ENCODE data around the gene LDLRAD4. TPM values are rescaled to one million over a fixed set of nuclear protein-coding genes. Genes with fewer than 3 reads are reported as not detected.

Gene LDLRAD4
- total RNA-seq, 1 experiment from 2014 or later: 15.5 TPM

DNA sequence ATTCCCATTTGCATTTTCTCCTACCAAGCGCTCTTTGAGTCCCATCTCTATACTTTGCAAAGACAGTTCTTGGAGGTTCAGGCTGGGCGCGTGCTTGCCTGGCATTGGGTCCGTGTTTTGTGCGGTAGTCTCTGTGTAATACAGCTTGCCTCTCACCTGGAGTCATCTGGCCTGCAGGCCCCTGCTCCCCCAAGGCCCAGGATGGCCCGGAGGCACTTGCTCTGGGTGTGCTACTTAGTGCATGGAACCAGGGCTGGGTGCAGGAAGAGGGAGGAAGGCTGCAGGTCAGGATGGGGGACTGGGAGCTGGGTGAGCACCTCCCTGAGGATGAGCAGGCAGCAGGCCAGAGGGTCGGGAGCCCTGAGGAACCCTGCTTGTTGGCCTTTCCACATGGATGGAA, 220.9 kb downstream of the LDLRAD4 start:
- no peak for DNase-seq (ENCODE audit: low read depth, low spot score)
- in situ Hi-C loops (cut with HindIII; ENCODE audit: low pct_unique_long_range_greater_than_20kb, low sequenced_read_pairs): no loop called here

DNA sequence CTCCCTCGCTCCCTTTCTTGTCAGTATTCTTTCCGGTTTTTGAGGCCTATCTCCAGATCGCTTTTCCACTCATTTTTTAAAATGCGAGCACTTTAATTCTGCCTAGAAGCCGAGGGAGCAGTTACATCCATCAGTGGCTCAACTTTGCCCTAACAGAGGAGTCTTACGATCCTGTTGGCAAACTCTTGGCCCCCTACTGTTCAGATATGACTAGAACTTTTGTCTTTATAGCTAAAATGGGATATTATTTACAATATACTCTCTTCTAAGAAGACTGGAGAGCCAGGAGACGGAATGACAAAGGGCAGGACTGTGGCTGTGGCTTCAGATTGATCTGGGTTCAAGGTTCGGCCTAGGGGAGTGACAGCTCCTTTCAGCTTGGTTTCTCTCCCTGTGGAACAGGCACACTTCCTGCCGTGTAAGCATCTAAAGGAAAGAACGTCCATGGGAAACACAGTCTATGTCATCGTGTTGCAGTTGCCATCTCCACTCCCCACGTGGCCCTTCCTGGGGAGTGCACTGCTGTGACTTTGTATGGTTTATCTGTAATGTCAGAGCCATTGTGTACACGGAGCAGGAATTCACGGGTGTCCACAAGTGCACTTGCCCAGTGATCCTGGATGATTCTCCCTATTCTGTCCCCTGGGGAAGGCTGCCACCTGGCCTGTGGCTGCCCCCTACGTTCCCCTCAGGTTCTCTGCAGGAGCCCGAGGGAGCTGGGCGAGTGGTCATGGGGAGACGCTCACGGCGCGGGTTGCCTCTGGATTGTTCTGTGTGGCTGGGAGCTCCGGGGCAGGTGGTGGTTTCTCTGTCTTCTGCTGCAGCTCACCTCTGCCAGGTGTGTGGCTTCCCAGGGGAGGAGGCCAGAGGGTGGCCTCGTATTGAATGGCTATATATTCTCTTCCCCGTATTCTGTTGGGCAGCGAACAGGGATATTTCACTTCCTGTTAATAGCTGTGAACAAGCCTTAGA, 222.0 kb downstream of the LDLRAD4 start:
- in situ Hi-C loops (cut with HindIII; ENCODE audit: low pct_unique_long_range_greater_than_20kb, low sequenced_read_pairs): no loop called here

DNA sequence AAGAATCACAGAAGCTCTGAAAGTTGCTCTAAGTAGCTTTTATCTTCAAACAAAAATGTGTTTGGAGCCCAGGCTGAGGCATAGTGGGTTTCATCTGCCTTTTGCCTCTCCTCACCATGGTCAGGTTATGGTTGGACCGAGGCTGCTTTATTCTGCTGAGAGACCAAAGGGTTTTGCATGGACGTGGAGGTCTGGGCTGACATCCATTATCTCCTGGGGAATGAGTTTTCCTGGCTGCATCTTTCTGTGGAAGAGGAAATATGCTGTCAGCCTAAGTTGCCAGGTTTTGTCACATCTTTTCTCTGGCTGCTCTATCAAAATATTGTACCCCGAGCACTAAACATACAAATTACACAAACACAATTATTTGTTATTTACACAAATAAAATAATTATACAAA, 223.2 kb downstream of the LDLRAD4 start:
- DNase-seq (ENCODE audit: low read depth, low spot score): no peak
- in situ Hi-C loops (cut with HindIII; ENCODE audit: low pct_unique_long_range_greater_than_20kb, low sequenced_read_pairs): no loop called here

More for the DNA sequence above, 222.0 kb downstream of the LDLRAD4 start:
- peak; percentile 49 for DNase-seq (ENCODE audit: low read depth, low spot score)

DNA sequence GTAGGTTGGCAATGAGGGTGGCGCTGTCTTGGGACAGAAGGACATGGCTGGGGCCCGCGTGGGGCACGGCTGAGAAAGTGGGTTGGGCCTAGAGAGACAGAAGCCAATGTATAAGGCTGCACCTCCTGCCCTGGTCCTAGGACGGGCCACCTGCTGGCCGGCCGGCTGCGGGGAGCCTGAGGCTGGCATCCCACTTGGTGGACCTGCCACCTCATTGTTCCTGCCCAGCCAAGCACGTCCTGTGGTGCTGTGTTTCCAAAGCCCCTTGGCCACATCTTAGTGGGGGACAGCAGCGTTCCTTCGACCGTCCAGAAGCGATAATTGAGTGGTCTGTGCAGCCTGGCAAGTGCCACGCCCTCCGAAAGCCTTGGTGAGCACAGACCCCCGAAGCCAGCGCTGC, 223.9 kb downstream of the LDLRAD4 start:
- in situ Hi-C loops (cut with HindIII; ENCODE audit: low pct_unique_long_range_greater_than_20kb, low sequenced_read_pairs): no loop called here
- no peak for DNase-seq (ENCODE audit: low read depth, low spot score)

DNA sequence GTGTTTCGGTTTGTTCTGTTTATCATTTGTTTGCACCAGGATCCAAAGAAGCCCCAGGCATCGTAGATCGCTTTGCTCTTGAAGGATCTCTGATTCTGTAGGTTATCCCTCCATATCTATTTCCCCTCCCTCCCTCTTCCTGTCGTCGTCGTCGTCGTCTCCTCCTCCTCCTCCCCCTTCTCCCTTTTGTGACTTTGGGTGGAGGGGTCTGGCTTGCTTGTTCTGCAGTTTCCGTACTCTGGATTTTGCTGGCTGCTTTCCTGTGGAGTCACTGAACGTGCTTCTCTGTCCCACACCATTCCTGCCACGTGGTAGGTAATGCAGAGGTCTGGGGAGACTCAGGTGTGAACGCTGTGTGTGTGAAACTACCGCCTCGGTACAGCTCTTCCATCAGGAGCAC, 225.0 kb downstream of the LDLRAD4 start:
- no peak for DNase-seq (ENCODE audit: low read depth, low spot score)
- in situ Hi-C loops (cut with HindIII; ENCODE audit: low pct_unique_long_range_greater_than_20kb, low sequenced_read_pairs): no loop called here

- in situ Hi-C loops (cut with HindIII; ENCODE audit: low pct_unique_long_range_greater_than_20kb, low sequenced_read_pairs): no loop called here
- DNase-seq (ENCODE audit: low read depth, low spot score): no peak
Measured at GRCh38 chr18:13444430-13445240, 226.1 kb downstream of the LDLRAD4 start.

DNA sequence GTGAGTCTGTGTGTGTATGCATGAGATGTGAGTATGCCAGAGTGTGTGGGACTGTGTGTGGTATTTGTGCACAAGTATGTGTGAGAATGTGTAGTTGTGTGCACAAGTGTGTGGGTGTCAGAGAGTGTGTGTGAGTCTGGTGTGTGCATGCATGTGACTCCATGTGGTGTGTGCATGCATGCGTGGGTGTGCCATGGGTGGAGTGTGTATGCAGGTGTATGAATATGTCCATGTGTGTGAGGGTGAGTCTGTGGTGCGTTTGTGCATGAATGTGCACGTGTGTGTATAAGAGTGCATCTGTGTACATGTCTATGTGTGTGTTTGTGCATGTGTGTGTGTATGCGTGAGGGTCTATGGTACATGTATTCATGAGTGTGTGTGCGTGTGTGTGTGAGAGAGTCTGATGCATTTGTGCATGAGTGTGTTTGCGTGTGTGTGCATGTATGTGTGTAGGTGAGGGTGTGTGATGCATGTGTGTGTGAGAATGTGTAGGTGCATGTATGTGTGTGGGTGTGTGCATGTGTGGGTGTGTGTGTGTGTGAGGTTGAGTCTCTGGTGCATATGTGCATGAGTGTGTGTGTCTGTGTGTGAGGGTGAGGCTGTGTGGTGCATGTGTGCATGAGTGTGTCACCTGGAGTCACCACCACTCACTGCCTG, 226.8 kb downstream of the LDLRAD4 start:
- no peak for DNase-seq (ENCODE audit: low read depth, low spot score)
- in situ Hi-C loops (cut with HindIII; ENCODE audit: low pct_unique_long_range_greater_than_20kb, low sequenced_read_pairs): no loop called here

- DNase-seq (ENCODE audit: low read depth, low spot score): no peak
- in situ Hi-C loops (cut with HindIII; ENCODE audit: low pct_unique_long_range_greater_than_20kb, low sequenced_read_pairs): no loop called here
Measured at GRCh38 chr18:13446024-13446423, 227.5 kb downstream of the LDLRAD4 start.

DNA sequence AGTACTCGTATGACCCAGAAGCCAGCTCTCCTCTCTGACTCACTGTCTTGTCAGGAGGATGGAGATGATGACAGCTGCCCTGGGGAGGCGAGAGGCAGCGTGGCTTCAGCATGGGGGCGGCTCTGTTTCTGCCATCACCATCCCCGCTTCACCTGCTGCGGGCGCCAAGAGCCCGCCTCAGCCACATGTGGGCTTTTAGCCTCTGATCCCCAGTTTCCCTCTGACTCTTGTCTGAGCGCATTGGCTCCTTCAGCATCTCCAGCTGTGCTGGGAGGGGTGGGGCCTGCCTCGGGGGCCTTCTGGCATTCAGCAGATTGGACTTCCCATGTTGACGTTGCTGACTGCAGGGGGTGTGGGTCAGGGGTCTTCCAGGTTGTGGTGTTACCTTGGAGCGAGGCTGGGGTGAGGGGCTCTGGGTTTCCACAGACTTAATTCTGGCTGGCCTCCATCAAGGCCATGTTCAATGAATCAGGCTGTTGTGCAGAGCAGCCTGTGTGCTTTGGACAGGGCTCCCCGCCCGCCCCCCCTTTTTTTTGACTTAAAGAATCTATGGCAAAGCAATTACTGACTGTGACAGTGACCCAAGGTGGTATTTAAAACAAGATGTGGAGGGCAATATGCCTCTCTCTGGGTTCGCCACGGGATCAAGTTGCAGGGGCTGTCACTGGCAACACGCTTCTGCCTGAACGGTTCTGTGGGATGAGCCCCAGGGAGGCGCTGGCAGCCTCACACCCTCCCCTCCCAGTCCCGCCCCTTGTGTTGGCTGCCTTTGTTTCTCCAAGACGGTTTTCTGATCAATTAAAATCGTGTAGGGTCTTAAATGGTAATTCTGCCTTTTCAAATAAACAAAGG, 228.3 kb downstream of the LDLRAD4 start:
- in situ Hi-C loops (cut with HindIII; ENCODE audit: low pct_unique_long_range_greater_than_20kb, low sequenced_read_pairs): no loop called here
- DNase-seq (ENCODE audit: low read depth, low spot score): no peak

- in situ Hi-C loops (cut with HindIII; ENCODE audit: low pct_unique_long_range_greater_than_20kb, low sequenced_read_pairs): no loop called here
- no peak for DNase-seq (ENCODE audit: low read depth, low spot score)
Measured at GRCh38 chr18:13447621-13448334, 229.2 kb downstream of the LDLRAD4 start.

DNA sequence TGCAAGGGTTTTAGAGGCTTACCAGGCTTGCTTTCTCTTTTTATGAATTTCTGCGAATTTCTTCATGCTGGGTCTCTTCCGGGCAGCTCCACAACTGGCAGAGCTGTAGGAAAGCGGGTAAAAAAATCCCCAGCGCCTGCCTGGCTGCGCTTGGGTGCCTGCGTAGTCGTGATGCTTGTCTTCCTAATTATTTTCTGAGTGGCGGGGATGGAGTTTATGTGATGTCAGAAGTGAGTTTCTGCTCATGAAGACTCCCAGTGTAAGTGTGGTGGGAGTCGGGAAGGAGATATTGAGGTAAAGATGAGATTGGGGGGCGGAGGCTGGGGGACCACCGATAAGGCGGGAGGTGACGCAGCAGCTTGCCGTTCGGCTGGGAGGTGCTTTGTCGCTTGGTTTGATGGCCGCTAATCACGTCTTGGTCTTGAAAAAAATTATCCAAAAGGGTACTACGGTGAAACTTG, 229.8 kb downstream of the LDLRAD4 start:
- in situ Hi-C loops (cut with HindIII; ENCODE audit: low pct_unique_long_range_greater_than_20kb, low sequenced_read_pairs): no loop called here
- DNase-seq (ENCODE audit: low read depth, low spot score): no peak

- in situ Hi-C loops (cut with HindIII; ENCODE audit: low pct_unique_long_range_greater_than_20kb, low sequenced_read_pairs): no loop called here
Measured at GRCh38 chr18:13449651-13450050, 231.1 kb downstream of the LDLRAD4 start.

DNA sequence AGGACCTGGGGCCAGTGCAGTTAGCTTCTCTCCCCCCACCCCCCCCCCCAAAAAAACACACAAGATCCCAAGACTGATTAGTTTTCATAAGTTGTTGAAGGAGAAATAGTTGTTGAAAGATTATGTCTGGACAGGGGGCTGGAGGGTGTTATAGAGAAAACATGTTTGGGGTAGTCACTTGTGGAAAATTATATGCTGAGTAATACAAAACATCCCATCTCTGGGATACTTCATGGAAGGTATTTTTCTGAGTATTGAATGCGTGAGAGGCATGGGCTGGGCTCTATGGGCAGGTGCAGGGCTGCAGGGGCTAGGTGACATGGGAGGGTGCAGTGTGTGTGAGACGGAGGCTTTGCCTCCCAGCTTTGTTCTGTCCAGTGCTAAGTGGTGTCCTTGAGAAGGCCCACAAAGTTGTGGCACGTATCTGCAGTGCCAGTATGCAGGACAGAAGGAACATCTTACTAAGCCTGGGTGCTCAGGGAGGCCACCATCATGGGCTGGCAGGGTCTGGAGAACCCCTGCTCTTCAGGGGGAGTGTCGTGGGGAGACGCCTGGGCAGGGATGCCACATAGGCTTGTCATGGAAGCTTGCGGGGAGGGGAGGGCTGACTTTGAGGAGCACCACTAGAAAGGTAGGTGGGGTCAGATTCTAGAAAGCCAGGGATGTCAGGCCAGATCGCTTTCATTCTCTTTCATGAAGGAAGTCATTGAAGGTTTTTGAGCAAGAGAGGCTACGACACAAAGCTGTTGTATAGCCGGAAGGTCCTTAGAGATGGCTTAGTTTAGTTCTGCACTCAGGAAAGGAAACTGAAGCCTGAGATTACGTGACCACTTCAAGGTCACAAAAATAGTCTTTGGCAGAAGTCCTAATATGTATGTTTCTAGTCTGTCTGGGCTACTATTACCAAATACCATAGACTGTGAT, 232.0 kb downstream of the LDLRAD4 start:
- DNase-seq (ENCODE audit: low read depth, low spot score): no peak

More at GRCh38 chr18:13449651-13450050, 231.1 kb downstream of the LDLRAD4 start:
- DNase-seq (ENCODE audit: low read depth, low spot score): no peak

GRCh38 chr18:13451213-13451540, 232.6 kb downstream of the LDLRAD4 start:
- in situ Hi-C loops (cut with HindIII; ENCODE audit: low pct_unique_long_range_greater_than_20kb, low sequenced_read_pairs): no loop called here
- no peak for DNase-seq (ENCODE audit: low read depth, low spot score)

More for the DNA sequence above, 232.0 kb downstream of the LDLRAD4 start:
- in situ Hi-C loops (cut with HindIII; ENCODE audit: low pct_unique_long_range_greater_than_20kb, low sequenced_read_pairs): no loop called here

DNA sequence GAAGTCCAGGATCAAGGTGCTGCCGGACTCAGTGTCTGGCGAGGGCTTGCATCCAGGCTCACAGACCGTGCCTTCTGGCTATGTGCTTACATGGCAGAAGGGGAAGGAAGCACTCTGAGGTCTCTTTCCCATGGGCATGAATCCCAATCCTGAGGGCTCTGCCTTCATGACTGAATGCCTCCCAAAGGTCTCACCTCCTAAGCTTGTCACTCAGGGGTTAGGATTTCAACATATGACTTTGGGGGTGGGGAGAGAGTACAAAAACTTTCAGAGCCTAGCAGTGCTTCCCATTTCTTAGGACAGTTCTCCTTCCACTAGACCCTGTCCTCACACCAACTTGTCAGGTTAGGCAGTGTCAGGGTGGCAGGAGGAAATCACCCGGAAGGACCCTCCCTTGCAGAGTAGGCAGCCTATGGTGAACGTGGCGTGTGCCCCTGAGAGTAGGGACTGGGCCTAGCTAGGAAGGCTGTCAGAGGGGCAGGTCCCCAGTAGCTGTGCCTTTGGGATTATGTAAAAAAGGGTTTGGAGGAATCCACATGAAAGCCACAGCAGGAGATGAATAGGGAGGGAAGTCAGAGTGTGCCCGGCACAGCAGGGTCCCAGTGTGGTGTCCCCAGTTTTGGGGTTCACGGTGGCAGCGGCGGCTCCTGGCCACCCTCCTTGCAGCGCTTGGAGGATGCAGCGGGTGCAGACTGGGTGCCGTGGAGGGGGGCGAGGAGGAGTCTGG, 233.3 kb downstream of the LDLRAD4 start:
- DNase-seq (ENCODE audit: low read depth, low spot score): no peak
- in situ Hi-C loops (cut with HindIII; ENCODE audit: low pct_unique_long_range_greater_than_20kb, low sequenced_read_pairs): no loop called here

Data from SK-MEL-5 (cell line).